Measurements from ENCODE around the gene PLXDC2.

The PLXDC2 gene

GRCh38 chr10:19853831-19854230 lies 37.6 kb downstream of the PLXDC2 start:
- peaks cover 3% of the 10 kb centered on the region for H3K9me3 Mint-ChIP-seq
- no peak overlapping the region for H3K4me3 Mint-ChIP-seq
- H3K27me3 Mint-ChIP-seq (ENCODE audit: low read depth): no peaks in the 10 kb centered on the region
- H3K27ac Mint-ChIP-seq: no peak overlapping the region
- no peaks in the 10 kb centered on the region for H3K36me3 Mint-ChIP-seq (ENCODE audit: low read depth)
- DNase-seq (ENCODE audit: low spot score): no peak
- no peaks in the 10 kb centered on the region for H3K4me1 Mint-ChIP-seq (ENCODE audit: low read depth)

- Mint-ChIP-seq H3K27me3 (ENCODE audit: low read depth) (no peaks in the 10 kb centered on the region), H3K9me3 (peaks cover 3% of the 10 kb centered on the region), H3K4me3 (no peak overlapping the region), H3K36me3 (ENCODE audit: low read depth) (no peaks in the 10 kb centered on the region), H3K4me1 (ENCODE audit: low read depth) (no peaks in the 10 kb centered on the region), H3K27ac (no peak overlapping the region)
- DNase-seq (ENCODE audit: low spot score): no peak
These were observed 41.6 kb downstream of the PLXDC2 start for GRCh38 chr10:19857876-19858275.

- Mint-ChIP-seq H3K4me3 (no peak overlapping the region), H3K27ac (no peak overlapping the region), H3K36me3 (ENCODE audit: low read depth) (no peaks in the 10 kb centered on the region), H3K27me3 (ENCODE audit: low read depth) (no peaks in the 10 kb centered on the region), H3K4me1 (ENCODE audit: low read depth) (no peaks in the 10 kb centered on the region), H3K9me3 (peaks cover 8% of the 10 kb centered on the region)
- no peak for DNase-seq (ENCODE audit: low spot score)
These were observed 43.9 kb downstream of the PLXDC2 start for GRCh38 chr10:19860107-19860506.

GRCh38 chr10:19862811-19863515 lies 46.7 kb downstream of the PLXDC2 start:
- no peaks in the 10 kb centered on the region for H3K36me3 Mint-ChIP-seq (ENCODE audit: low read depth)
- H3K27me3 Mint-ChIP-seq (ENCODE audit: low read depth): no peaks in the 10 kb centered on the region
- H3K9me3 Mint-ChIP-seq: peaks cover 20% of the 10 kb centered on the region
- no peaks in the 10 kb centered on the region for H3K4me1 Mint-ChIP-seq (ENCODE audit: low read depth)
- no peak overlapping the region for H3K4me3 Mint-ChIP-seq
- no peak overlapping the region for H3K27ac Mint-ChIP-seq
- DNase-seq (ENCODE audit: low spot score): no peak

- H3K4me1 Mint-ChIP-seq (ENCODE audit: low read depth): no peaks in the 10 kb centered on the region
- no peak overlapping the region for H3K4me3 Mint-ChIP-seq
- no peak for DNase-seq (ENCODE audit: low spot score)
- H3K27ac Mint-ChIP-seq: no peak overlapping the region
- H3K9me3 Mint-ChIP-seq: peaks cover 27% of the 10 kb centered on the region
- no peaks in the 10 kb centered on the region for H3K36me3 Mint-ChIP-seq (ENCODE audit: low read depth)
- no peaks in the 10 kb centered on the region for H3K27me3 Mint-ChIP-seq (ENCODE audit: low read depth)
These were observed 49.4 kb downstream of the PLXDC2 start for GRCh38 chr10:19865676-19866075.

- no peak overlapping the region for H3K4me3 Mint-ChIP-seq
- H3K36me3 Mint-ChIP-seq (ENCODE audit: low read depth): no peaks in the 10 kb centered on the region
- DNase-seq (ENCODE audit: low spot score): no peak
- peaks cover 36% of the 10 kb centered on the region for H3K9me3 Mint-ChIP-seq
- no peaks in the 10 kb centered on the region for H3K27me3 Mint-ChIP-seq (ENCODE audit: low read depth)
- no peak overlapping the region for H3K27ac Mint-ChIP-seq
- no peaks in the 10 kb centered on the region for H3K4me1 Mint-ChIP-seq (ENCODE audit: low read depth)
These were observed 53.1 kb downstream of the PLXDC2 start for GRCh38 chr10:19869370-19869769.

- Mint-ChIP-seq H3K4me3 (no peak overlapping the region), H3K9me3 (peaks cover 20% of the 10 kb centered on the region), H3K4me1 (ENCODE audit: low read depth) (no peaks in the 10 kb centered on the region), H3K36me3 (ENCODE audit: low read depth) (no peaks in the 10 kb centered on the region), H3K27ac (no peak overlapping the region), H3K27me3 (ENCODE audit: low read depth) (no peaks in the 10 kb centered on the region)
- DNase-seq (ENCODE audit: low spot score): no peak
These were observed 56.5 kb downstream of the PLXDC2 start for GRCh38 chr10:19872504-19873271.

GRCh38 chr10:19874190-19874589 lies 58.0 kb downstream of the PLXDC2 start:
- H3K27ac Mint-ChIP-seq: no peak overlapping the region
- H3K4me3 Mint-ChIP-seq: no peak overlapping the region
- no peaks in the 10 kb centered on the region for H3K36me3 Mint-ChIP-seq (ENCODE audit: low read depth)
- no peaks in the 10 kb centered on the region for H3K4me1 Mint-ChIP-seq (ENCODE audit: low read depth)
- H3K9me3 Mint-ChIP-seq: peaks cover 16% of the 10 kb centered on the region
- H3K27me3 Mint-ChIP-seq (ENCODE audit: low read depth): no peaks in the 10 kb centered on the region
- DNase-seq (ENCODE audit: low spot score): no peak

- Mint-ChIP-seq H3K36me3 (ENCODE audit: low read depth) (no peaks in the 10 kb centered on the region), H3K9me3 (peaks cover 15% of the 10 kb centered on the region), H3K27me3 (ENCODE audit: low read depth) (no peaks in the 10 kb centered on the region), H3K4me3 (no peak overlapping the region), H3K27ac (no peak overlapping the region), H3K4me1 (ENCODE audit: low read depth) (no peaks in the 10 kb centered on the region)
- DNase-seq (ENCODE audit: low spot score): no peak
These were observed 58.6 kb downstream of the PLXDC2 start for GRCh38 chr10:19874791-19875190.

GRCh38 chr10:19876570-19876969 lies 60.3 kb downstream of the PLXDC2 start:
- H3K4me1 Mint-ChIP-seq (ENCODE audit: low read depth): no peaks in the 10 kb centered on the region
- peaks cover 7% of the 10 kb centered on the region for H3K9me3 Mint-ChIP-seq
- H3K36me3 Mint-ChIP-seq (ENCODE audit: low read depth): no peaks in the 10 kb centered on the region
- no peaks in the 10 kb centered on the region for H3K27me3 Mint-ChIP-seq (ENCODE audit: low read depth)
- no peak for DNase-seq (ENCODE audit: low spot score)
- H3K4me3 Mint-ChIP-seq: no peak overlapping the region
- H3K27ac Mint-ChIP-seq: no peak overlapping the region

GRCh38 chr10:19877466-19878255 lies 61.4 kb downstream of the PLXDC2 start:
- Mint-ChIP-seq H3K27ac (no peak overlapping the region), H3K27me3 (ENCODE audit: low read depth) (no peaks in the 10 kb centered on the region), H3K36me3 (ENCODE audit: low read depth) (no peaks in the 10 kb centered on the region), H3K9me3 (peaks cover 3% of the 10 kb centered on the region), H3K4me3 (no peak overlapping the region), H3K4me1 (ENCODE audit: low read depth) (no peaks in the 10 kb centered on the region)
- DNase-seq (ENCODE audit: low spot score): no peak

GRCh38 chr10:19882621-19883020 lies 66.4 kb downstream of the PLXDC2 start:
- no peak overlapping the region for H3K27ac Mint-ChIP-seq
- no peak for DNase-seq (ENCODE audit: low spot score)
- H3K27me3 Mint-ChIP-seq (ENCODE audit: low read depth): no peaks in the 10 kb centered on the region
- H3K4me3 Mint-ChIP-seq: no peak overlapping the region
- no peaks in the 10 kb centered on the region for H3K9me3 Mint-ChIP-seq
- no peaks in the 10 kb centered on the region for H3K36me3 Mint-ChIP-seq (ENCODE audit: low read depth)
- no peaks in the 10 kb centered on the region for H3K4me1 Mint-ChIP-seq (ENCODE audit: low read depth)

GRCh38 chr10:19888061-19888660 lies 71.9 kb downstream of the PLXDC2 start:
- no peak for DNase-seq (ENCODE audit: low spot score)
- Mint-ChIP-seq H3K4me3 (no peak overlapping the region), H3K9me3 (peaks cover 10% of the 10 kb centered on the region)

GRCh38 chr10:19889256-19889655 lies 73.0 kb downstream of the PLXDC2 start:
- H3K36me3 Mint-ChIP-seq (ENCODE audit: low read depth): no peaks in the 10 kb centered on the region
- DNase-seq (ENCODE audit: low spot score): no peak
- peaks cover 15% of the 10 kb centered on the region for H3K9me3 Mint-ChIP-seq
- no peaks in the 10 kb centered on the region for H3K27me3 Mint-ChIP-seq (ENCODE audit: low read depth)
- H3K4me1 Mint-ChIP-seq (ENCODE audit: low read depth): no peaks in the 10 kb centered on the region
- H3K4me3 Mint-ChIP-seq: no peak overlapping the region
- no peak overlapping the region for H3K27ac Mint-ChIP-seq

More at GRCh38 chr10:19888061-19888660, 71.9 kb downstream of the PLXDC2 start:
- H3K27ac Mint-ChIP-seq: no peak overlapping the region
- H3K27me3 Mint-ChIP-seq (ENCODE audit: low read depth): no peaks in the 10 kb centered on the region
- H3K4me1 Mint-ChIP-seq (ENCODE audit: low read depth): no peaks in the 10 kb centered on the region
- H3K36me3 Mint-ChIP-seq (ENCODE audit: low read depth): no peaks in the 10 kb centered on the region

All from T-helper 2 cell treated with Interferon-gamma antibody and Interleukin-4, amounts not matched to agents 5 μg/mL and 100 μg/mL, for 36 hours (primary cell).